ENCODE results near the gene ZBP1.

Gene ZBP1

DNA sequence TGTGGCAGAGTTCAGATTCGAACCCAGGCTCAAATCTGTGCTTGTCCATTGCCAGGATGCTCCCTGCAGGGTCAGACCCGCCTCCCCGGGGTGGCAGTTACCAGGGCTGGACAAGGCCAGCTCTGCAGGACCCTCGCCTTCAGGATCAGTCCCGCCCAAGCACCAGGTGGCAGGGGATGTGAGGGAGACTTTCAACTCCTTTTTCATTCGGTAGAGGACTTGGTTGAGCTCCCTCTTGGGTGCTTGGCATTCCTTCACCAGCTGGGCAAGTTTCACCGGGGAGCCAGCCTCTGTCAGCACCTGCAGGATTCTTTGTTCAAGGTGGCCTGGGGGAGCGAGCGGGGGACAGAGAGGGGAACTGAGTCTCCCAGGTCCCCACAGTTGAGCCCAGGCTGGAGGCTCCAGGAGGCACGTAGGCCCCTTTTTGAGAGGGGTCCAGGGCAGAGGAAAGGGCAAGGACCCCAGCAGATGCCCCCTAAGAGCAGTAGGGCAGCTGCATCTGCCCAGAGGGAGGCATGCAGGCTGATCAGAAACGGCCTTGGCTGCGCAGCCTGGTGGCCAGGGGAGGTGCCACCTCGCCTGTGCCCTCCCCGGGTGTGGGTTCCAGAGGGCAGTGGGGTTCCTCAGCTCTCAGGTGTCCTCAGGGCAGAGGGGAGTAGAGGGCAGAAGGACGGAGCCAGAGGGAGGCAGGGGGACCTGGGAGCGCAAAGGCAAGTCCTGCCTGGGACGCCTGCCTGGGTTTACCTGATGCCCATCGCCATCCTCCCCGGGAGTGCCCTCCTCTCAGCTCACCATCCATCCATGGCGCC lies 3.9 kb downstream of the ZBP1 start:
- no peak for DNase-seq

DNA sequence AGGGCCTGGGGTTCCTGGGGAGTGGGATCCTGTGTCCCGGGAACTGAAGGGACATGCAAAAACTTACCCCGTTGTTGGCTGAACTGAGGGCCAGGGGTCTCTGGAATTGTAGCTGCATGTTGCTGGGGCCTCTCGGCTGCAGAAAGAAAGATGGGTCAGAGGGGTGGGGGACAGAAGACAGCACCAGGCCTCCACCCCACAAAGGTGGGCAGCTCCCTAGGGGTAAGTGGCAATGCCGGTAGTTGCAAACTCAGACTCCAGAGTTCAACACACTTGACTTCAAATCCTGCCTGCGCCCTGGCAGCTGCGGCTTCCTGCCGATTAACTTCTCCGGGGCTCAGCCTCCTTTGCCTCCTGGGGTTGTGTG lies 4.8 kb downstream of the ZBP1 start:
- no peak for DNase-seq

DNA sequence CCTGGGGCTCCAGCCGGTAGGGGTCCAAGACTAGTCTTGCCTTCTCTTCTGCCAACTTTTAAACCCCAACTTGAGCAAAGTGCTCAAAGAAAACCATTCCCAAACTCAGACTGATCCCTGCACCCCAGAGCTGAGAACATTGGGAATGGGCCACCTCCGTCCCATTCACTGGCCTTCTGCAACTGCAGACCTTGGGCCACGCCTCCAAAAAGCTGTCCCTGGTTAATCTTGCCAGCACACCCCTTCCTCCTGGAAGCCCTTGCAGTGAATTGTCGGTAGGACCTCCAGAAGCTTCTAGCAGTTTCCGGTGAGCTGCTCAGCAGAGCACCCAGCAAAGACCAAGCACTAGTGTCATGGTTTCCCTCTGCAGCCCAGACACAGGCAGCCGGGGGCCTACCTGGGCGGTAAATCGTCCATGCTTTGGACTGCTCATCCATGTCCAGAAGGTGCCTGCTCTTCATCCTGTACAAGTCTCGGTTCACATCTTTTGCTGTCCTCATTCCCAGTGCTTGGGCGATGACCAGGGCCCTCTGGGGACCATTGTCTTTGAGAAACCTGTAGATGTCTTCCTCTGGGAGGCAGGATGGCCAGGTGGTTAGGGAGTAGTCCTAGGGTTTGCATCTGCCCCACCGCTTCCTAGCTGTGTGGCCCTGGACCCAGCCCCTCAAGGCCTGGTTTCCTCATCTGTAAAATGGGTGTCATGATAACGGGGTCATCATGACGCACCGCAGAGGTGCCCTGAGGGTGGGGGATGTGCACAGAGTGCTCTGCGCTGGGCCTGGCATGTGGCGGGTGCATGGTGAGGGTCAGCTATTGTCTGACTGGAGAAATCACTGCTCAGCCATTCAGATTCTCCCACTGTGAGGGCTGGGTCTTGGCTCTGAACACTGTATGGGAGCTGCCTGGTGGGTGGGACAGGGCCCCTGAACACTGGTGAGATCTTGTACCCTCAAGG lies 5.5 kb downstream of the ZBP1 start:
- no peak for DNase-seq

DNA sequence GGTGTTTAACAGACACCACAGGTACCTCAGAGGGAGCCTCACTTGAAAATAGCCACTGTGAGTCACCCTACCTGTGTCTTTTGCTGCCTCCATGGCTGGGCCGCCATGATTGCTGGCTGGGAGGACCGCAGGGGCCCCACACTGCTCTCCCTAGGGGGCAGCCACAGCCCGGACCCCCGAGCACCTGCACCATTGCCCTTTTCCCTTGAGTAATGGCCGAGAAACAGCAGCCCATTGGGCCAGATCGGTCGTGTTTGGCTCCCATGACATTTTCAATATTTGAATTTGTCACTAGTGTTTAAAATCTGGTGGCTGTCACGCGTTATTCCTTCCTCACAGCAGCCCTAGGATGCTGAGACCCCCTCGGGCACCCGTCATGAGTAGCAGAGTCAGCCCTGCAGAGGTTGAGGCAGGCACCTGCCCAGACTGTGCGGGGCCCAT lies 6.7 kb downstream of the ZBP1 start:
- no peak for DNase-seq

DNA sequence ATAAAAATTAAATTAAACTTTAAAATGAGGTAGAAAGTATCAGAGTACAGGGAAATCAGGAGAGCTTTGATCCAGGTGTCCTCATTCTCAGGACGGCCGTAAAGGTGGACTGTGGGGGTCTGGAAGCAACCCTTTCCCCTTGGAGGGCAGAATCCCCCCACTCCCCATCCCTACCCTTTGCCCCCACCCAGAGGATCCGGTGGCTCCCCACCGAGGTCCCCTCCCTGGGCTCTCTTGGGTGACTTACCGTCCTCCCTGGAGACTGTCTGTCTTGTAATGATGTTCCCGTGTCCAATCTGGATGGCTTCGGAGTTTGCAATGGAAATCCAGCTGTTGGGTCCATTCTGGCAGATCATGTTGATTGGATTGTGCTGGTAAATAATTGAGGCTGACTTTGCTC lies 7.3 kb downstream of the ZBP1 start:
- DNase-seq = no peak

DNA sequence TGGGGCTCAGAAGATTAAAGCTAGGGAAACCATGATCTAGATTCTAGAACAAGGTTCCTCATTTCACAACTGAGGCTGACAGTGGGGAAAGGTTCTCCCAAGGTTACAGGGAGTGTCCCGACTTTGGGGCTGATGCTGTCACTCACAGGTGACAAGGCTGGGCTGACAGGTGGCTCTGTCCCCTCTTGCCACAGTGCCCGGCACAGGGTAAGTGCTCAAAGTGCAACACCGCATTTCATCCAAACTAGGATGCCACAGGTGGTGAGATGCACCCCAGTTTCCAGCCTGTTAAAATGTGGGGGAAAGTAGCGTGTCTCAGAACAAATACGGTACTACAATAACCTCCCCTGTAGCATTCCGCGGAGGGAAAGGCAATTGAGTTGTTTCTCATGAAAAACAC lies 7.8 kb downstream of the ZBP1 start:
- no peak for DNase-seq

DNA sequence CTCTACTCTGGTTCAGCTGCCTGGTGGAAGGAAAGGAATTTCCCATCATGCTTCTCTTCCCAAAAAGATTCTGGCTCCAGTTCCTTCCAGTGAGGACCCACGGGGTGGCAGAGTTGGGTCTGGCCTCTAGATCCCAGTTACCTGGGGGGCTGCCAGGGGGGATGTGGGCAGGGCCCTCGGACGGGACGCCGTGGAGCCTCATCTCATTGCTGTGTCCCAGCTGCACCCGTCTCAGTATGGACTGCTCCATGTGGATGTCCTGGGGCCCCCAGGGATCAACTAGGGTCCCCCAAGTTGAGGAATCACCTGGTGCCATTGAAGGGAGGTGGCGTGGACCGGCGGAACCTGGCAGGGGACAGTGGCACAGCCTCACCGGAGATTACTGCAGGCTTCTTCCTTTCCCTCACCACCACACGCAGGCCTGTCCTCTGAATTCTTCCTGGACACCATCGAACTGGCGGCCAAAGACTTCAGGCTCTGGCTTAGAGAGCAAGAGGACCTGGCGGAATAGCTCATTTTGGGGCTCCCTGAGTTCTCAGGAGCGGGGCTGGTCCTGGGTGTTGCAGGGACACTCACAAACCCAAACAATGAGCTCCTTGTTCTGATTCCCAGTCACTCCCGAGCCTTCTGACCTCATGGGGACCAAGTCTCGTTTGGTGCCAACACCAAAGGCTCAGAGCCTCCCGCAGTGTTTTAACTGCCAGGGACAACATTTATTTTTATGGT lies 8.5 kb downstream of the ZBP1 start:
- no peak for DNase-seq

DNA sequence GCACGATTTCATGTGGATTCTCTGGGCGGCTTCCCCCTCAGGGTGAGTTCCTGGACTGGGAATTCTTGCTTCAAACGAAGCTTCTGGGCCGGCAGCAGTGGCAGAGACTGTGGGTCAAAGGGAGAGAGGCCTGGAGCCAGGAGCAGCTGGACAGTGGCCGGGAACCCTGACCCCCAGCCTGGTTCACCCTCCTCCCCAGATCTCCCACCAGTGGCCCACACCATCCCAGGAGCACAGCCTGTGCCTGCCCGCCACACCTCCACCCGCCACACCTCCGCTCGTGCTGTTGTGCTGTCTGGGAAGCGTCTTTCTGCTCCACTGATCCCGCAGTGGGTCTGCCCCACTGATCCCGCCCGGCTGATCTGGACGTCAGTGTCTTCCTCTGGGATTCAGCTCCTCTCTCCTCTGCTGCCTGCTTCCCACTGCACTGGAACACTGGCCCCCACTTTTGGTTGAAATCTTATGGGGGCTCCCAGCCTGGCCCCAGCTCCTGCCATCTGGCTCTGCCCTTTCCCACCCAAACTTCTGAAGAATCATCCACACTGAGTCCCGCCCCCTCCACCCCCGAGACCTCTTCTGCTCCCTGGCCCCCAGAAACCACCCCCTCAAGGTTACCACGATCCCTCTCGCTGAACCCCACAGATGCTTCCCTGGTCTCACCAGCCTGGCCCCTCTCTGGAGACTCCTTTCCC lies 9.8 kb downstream of the ZBP1 start:
- DNase-seq = no peak

DNA sequence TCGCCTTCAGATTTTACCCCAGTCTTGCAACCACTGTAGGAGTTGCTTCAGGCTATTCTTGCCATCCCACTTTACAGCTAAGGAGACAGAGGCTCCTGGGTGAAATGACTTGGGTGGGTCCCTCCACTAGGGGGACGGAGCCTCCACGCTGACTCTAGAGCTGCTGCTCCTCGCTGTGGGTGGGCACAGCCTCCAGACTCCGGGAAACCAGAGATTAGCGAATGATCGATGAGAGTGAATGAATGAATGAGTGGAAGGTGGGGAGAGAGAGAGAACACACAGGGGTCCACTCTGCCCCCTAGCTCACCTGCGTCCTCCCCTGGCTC lies 10.4 kb downstream of the ZBP1 start:
- no peak for DNase-seq

DNA sequence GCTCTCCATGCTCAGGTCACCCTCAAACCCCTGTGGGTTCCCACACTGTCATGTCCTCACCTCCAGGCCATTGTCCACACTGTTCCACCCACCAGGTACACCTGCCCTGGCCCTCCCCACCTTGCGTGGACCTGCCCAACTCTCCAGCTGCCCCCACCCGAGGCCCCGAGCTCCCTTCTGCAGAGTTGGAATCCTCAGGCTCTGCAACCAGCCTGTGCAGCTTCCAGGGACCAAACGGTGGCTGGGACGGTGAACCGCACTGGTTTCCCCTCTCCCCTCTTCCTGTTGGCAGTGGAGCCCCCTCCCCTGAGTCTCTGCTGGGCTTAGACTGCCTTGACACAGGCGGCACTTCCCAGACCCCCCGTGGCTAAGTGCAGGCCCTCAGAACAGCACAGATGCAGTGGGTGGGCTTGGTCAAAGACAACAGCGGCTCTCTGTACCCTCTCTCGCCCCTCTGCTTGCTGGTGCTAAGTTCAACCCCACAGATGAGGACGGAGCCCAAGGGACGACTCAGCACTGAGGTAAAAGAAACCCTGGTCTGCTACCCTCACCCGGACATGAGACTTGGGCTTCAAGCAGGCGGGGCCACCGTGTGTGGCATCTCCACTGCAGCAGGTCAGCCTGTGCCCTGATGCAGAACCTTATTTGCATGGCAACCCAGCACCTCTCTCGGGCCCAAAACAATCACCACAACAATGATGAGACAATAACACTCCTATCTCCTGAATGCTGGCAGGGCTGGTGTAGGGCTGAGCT lies 11.0 kb downstream of the ZBP1 start:
- no peak for DNase-seq

DNA sequence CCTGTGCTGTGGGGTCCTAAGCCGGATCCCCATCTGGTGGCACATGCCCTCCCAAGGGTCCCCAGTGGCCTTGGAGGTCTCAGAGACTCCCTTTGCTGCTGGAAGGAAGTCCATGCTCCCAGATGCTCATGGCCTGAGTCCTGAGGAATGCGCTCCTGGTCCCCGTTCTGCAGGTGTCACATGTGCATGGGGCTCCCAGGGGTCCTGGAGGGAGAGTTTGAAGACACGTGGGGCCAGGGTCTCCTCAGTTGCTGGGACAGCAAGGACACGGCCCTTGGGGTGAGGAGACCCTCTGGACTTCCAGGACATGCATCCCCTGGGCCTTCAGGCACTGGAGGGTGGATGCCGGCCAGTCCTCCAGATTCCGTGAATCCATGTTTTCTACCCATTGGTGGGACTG lies 11.7 kb downstream of the ZBP1 start:
- no peak for DNase-seq

DNA sequence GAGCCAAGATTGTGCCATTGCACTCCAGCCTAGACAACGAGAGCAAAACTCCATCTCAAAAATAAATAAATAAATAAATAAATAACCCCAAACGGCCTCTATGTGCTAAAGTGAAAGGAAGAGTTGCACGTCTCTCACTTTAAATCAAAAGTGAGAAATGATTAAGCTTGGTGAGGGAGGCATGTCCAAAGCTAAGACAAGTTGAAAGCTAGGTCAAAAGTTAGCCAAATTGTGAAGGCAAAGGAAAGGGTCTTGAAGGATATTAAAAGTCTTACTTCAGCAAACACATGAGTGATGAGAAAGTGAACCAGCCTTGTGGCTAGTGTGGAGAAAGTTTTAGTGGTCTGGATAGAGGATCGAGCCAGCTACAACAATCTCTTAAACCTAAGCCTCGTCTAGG lies 14.3 kb downstream of the ZBP1 start:
- no peak for DNase-seq

DNA sequence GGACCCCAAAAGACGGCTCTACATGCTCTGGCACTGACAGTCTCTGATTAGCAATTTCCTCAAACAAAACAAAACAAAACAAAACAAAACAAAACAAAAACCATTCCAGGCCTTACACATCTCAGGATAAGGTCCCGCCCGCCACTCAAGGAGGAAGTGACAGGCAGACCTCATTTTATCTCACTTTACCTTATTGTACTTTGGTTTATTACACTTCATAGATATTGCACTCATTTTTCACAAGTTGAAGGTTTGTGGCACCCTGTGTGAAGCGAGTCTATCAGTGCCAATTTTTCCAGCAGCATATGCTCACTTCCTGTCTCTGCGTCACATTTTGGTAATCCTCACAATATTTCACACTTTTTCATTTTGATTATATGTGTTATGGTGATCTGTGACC lies 15.2 kb downstream of the ZBP1 start:
- no peak for DNase-seq

DNA sequence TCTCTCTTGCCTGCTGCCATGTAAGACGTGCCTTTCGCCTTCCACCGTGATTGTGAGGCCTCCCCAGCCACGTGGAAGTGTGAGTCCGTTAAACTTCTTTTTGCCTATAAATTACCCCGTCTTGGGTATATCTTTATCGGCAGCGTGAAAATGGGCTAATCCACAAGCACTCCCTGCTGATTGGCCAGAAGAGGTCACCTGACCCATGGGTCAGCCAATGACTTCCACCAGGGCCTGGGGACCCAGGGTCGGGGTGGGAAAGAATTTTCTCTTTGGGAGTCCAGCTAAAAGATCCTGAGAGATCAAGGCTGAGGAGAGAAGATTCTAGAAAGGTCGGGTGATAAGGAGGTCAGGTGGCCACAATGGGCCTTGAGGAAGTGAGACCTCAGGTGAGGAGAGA lies 17.1 kb downstream of the ZBP1 start:
- DNase-seq = no peak

DNA sequence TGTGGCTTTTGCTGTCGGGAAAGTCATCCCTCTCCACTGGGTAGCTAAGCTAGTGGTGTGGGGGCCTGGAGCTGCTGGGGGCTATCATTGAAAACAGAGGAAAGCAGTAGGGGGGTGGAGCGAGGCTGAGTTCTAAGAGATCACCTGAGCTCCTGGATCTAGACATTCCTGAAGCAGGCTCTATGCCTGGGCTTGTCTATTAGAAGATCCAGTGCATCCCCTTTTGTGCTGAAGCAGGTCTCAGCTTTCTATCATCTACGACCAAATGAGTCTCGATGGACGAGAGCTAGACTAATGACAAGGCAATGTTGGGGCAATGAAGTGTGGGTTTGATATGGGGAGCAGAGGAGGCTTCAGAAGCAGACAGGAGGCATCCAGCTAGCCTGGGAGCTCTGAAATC lies 18.5 kb downstream of the ZBP1 start:
- DNase-seq = no peak

DNA sequence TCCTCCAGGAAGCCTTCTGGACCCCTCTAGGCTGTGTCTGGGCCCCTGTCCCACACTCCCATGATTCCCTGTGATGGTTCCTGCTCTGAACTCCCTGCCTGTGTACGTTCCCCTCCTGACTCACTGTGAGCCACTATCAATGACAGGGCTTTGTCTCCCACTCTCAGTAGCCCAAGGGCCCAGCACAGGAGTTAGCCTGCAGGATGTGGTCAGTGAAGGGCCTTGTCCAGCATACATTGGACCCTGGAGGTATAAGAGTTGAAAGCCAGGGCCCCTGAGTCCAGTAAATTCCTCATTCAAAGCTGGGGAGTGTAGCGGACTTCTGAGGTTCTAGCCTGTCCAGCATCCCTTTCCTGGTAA lies 19.0 kb downstream of the ZBP1 start:
- no peak for DNase-seq

DNA sequence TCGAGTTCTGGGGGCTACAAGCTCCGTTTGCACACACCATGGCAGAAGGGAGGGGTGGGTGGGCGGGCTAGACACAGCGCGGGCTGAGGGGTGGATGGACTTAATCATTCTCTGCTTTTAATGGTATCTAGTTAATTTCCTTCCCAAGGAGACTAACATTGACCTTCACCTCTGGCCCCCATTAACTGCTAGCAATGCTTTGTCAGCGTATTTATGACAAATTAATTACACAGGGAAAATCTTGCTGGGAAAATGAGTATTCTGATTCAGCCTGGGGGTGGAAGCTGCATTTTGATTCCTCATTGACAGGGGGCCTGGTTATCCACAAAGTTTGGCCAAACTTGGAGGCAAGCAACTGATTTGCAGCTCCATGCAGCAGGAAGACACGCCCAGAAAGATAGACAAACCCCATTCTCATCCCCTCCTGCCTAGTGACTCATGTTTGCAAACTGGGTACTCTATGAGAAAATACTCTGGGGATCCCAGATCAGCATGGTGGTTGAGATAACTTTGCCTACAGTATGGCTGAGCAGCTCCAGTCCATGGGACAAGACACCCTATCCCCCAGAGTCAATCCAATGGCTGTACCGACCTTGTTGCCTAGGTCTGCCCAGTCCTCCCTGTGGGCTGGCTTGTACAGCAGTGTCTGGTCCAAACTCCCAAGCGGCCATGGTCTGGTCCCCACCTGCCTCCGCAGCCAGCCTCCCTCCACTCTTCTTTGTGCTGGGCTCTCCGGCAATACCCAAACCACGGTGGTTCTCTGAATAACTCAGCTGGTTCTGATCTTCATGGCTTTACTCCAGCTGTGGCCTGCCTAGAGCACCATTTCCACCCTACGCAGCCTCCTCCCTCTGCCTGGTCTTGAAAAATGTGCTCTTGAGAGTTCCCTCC lies 19.7 kb downstream of the ZBP1 start:
- DNase-seq = no peak

DNA sequence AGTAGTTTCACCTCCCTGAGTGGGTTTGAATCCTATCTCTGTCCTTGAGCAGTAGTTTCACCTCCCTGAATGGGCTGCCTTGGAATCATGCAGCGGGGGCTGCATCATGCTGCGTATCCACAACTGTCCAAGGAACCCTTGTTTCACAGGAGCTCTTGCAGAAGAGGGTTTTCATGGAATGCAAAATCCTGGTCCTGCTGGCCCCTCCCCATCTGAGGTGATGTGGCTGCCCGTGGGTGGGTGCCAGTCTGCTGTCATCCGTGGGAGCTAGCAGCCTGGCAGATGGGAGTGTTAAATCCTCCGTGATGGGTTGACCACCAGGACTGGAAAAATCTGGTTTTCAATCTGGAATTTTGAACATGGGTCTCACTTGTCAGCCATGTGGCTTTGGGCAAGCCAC lies 21.7 kb downstream of the ZBP1 start:
- DNase-seq = no peak

DNA sequence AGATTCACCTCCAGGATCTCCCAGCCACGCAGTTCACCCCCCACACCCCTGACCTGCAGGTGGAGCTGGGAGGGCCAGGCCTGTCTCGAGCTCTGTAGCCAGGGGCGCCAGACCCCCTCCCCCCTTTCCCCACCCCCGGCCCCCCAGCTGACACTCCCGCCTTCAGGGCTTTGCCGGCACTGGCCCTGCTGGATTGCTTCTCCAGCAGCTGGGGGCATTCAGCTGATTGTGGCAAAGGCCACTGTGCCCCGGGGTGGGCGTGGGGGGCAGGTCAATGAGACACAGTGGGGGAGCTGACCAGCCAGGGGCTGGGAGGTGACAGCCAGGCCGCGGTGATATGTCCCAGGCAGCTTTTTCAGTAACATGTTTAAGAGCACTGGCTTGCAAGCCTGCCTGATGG lies 22.2 kb downstream of the ZBP1 start:
- DNase-seq = no peak

DNA sequence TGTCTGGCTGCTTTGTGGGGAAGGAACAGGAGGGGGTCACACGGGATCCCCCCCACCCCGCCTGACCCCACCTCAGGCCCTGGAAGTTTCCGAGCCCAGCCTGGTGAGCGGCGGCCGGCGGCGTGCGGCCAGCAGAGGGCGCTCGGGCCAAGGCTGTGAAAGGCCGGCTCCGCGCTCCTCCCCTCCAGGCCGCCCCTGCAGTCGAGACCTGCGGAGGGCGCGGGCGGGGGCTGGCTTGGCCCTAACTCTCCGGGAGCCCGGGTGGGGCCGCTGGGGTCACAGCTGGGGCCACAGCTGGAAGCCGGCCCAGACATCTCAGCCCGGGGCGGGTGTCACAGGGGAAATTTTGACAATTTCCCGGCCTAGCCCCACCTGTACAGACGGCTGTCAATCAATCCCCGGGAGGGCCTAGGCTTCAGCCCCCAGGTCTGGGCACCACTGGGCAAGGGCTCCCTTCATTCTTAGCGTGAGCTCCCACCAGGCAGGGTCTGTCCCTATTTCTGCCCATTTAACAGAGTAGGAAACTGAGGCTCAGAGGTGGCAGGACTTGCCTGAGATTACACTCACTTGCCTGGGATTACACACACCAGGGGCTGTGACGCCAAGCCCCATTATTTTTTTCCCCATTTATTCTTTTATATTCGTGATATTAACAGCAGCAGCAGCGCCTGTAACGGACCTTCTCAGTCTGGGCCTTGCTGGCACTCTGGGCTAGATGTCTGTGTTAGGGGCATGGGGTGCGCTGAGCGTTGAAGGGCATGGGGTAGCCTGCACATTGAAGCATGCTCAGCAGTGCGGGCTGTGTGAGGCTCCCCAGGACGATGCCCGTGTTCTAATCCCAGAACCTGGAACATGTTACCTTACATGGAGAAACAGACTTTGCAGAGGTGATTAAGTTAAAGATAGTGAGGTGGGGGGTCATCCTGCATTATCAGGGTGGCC lies 23.0 kb downstream of the ZBP1 start:
- DNase-seq = peak; percentile 40
